Adrenal gland (tissue), 5 donors: ENCODE data around the gene TLCD3A.

ENCODE experiments used
- CTCF ChIP-seq, 6 experiments: fragments of 450-650 bp in 4 of 6; fragments of 200-600 bp in 2 of 6; sonication (generic) in 1 of 6; IDR thresholded peaks; 1 replicate in 5 of 6; 2 replicates in 1 of 6; pipeline versions ENCODE4 v1.5.1 to v1.8.0; 2016 to 2021; ENCODE audit warnings: antibody characterized with exemption in 6 of 6, mild to moderate bottlenecking in 2 of 6, moderate library complexity in 1 of 6
- POLR2A ChIP-seq, 2 donors: fragments of 450-650 bp; IDR thresholded peaks; one replicate each; pipeline ENCODE4 v1.6.1; 2017; ENCODE audit warnings: antibody characterized with exemption in 2 of 2, mild to moderate bottlenecking in 2 of 2, moderate library complexity in 1 of 2
- donor health status: DM: no; HTN: no; CAD: no.

- TF ChIP-seq POLR2A (IDR thresholded peaks at IDR 0.05): peak in 1 of 2 donors; percentile 10
- no peak for TF ChIP-seq CTCF (IDR thresholded peaks at IDR 0.05)
Measured at GRCh38 chr17:693791-694638, 38.4 kb upstream of the TLCD3A start.
